Karpas-422 (cell line): ENCODE measurements around the gene SLC36A4. TPM values are rescaled to one million over a fixed set of nuclear protein-coding genes. Genes with fewer than 3 reads are reported as not detected.

Experiments
- DNase-seq: peaks from one replicate; pipeline ENCODE4 v3.0.0-alpha.2; 2015
- H2AFZ ChIP-seq: fragments of 200-600 bp; sonication (generic); 2 replicates; pipeline ENCODE4 v1.6.1; 2014; ENCODE audit warnings: antibody characterized with exemption, low read length, mixed read lengths
- H3K27ac ChIP-seq: fragments of 200-600 bp; sonication (generic); 2 replicates; pipeline ENCODE4 v1.5.1; 2014; ENCODE audit warnings: mild to moderate bottlenecking, low read length, moderate library complexity
- H3K27me3 ChIP-seq: fragments of 200-600 bp; sonication (generic); 2 replicates; pipeline ENCODE4 v1.6.1; 2014; ENCODE audit warnings: low read length, mixed read lengths
- H3K36me3 ChIP-seq: fragments of 200-600 bp; sonication (generic); 2 replicates; pipeline ENCODE4 v1.6.1; 2014; ENCODE audit warnings: low read length, mixed read lengths; ENCODE audit not compliant: insufficient read depth
- H3K4me1 ChIP-seq: fragments of 200-600 bp; sonication (generic); 2 replicates; pipeline ENCODE4 v1.6.1; 2014; ENCODE audit warnings: mild to moderate bottlenecking, low read length, mixed read lengths
- H3K4me2 ChIP-seq: fragments of 200-600 bp; sonication (generic); 2 replicates; pipeline ENCODE4 v1.6.1; 2014; ENCODE audit warnings: low read length, low read depth, mild to moderate bottlenecking; ENCODE audit not compliant: poor library complexity, severe bottlenecking
- H3K4me3 ChIP-seq: fragments of 200-600 bp; sonication (generic); 2 replicates; pipeline ENCODE4 v1.5.1; 2014; ENCODE audit warnings: mild to moderate bottlenecking, antibody characterized with exemption, low read length, mixed read lengths
- H3K79me2 ChIP-seq: fragments of 200-600 bp; sonication (generic); 2 replicates; pipeline ENCODE4 v1.6.1; 2014; ENCODE audit warnings: mild to moderate bottlenecking, low read length, mixed read lengths
- H3K9ac ChIP-seq: fragments of 200-600 bp; sonication (generic); 2 replicates; pipeline ENCODE4 v1.6.0; 2014; ENCODE audit warnings: low read length
- H3K9me2 ChIP-seq: fragments of 200-600 bp; sonication (generic), shearing (Covaris generic); replicated peaks from 2 replicates; pipeline ENCODE4 v1.6.0; 2014; ENCODE audit warnings: mild to moderate bottlenecking, low read length, moderate library complexity; ENCODE audit not compliant: insufficient read depth
- H3K9me3 ChIP-seq: fragments of 300-700, 200-600 bp; sonication (generic); 2 replicates; pipeline ENCODE4 v1.6.1; 2014; ENCODE audit warnings: low read length, mixed read lengths
- H4K20me1 ChIP-seq: fragments of 200-600 bp; sonication (generic); 2 replicates; pipeline ENCODE4 v1.6.1; 2014; ENCODE audit warnings: mild to moderate bottlenecking, antibody characterized with exemption, low read length, low read depth; ENCODE audit not compliant: insufficient read depth
- total RNA-seq: library from RNA; depleted of rRNA; stranded (reverse); fragments of >200 nt; shearing (Covaris generic); gene quantifications from 2 replicates; pipeline ENCODE4 v1.2.3, GENCODE V29; 2014; ENCODE audit warnings: low replicate concordance

Gene SLC36A4
- total RNA-seq, 1 experiment from 2014 or later, result 109 TPM

GRCh38 chr11:93131709-93132108 lies 66.1 kb downstream of the SLC36A4 start:
- Histone ChIP-seq H3K79me2 (no peaks in the 10 kb centered on the region), H3K9me2 (no peaks in the 10 kb centered on the region), H3K9me3 (no peaks in the 10 kb centered on the region), H3K27me3 (0 out of 2 replicates have a peak, but pooled peaks cover 2% of the 10 kb centered on the region), H3K36me3 (no peaks in the 10 kb centered on the region), H3K4me2 (no peak overlapping the region), H4K20me1 (peaks cover 10% of the 10 kb centered on the region; the same call in 1 of the 2 replicates), H2AFZ (no peak overlapping the region), H3K4me1 (no peaks in the 10 kb centered on the region), H3K27ac (no peak overlapping the region), H3K9ac (no peak overlapping the region), H3K4me3 (no peak overlapping the region)
- peak; percentile 55 for DNase-seq

DNA sequence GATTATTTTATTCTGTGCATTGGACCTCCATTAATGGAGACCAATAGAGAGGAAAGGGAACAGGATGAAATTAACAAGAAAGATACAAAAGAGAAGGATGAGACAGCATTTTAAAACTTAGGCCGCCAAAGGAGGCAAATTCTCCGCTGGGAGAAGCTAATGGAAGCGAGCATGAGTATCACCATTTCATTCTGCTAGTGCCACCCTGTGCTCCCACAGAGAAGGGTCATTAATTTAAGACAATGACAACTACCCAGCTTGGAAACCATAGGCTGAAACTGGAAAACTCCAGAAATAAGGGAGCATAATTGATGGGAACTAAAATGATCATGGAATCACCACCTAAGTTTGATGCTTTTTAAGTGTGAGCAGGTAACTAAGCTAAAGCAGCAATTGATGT lies 69.2 kb downstream of the SLC36A4 start:
- Histone ChIP-seq H3K4me2 (no peak overlapping the region), H3K9me3 (no peaks in the 10 kb centered on the region), H2AFZ (no peak overlapping the region), H3K4me3 (no peak overlapping the region), H3K9ac (no peak overlapping the region), H3K9me2 (no peaks in the 10 kb centered on the region), H3K4me1 (no peaks in the 10 kb centered on the region), H3K27me3 (peaks cover 2% of the 10 kb centered on the region; the same call in 1 of the 2 replicates), H3K79me2 (no peaks in the 10 kb centered on the region), H3K36me3 (no peaks in the 10 kb centered on the region), H4K20me1 (0 out of 2 replicates have a peak, but pooled peaks cover 7% of the 10 kb centered on the region), H3K27ac (no peak overlapping the region)
- DNase-seq, result no peak

DNA sequence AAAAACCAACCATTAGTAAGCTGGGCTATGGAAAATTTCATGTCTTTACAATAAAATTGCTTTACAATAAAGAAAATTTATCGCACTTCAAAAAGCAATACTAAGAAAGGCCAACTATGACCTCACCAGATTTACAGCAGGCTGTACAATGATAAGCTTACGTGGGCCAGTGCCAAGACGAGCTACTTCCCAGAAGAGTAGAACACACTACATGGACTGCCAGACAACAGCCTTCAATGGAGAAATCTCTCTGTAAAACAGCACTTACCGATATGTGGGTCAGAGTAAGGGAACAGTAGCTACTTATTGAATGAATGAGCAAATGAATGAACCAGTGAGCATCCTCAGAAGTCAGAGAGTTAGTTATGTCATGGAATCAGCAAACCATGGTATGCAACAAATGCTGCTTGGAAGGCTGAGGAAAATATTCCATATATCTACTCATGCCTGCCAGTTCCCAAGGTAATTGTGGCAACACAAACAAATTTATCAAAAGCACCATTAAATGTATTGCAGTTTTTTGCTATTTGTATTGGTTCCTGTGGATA lies 74.4 kb downstream of the SLC36A4 start:
- H3K79me2 ChIP-seq, result no peaks in the 10 kb centered on the region

DNA sequence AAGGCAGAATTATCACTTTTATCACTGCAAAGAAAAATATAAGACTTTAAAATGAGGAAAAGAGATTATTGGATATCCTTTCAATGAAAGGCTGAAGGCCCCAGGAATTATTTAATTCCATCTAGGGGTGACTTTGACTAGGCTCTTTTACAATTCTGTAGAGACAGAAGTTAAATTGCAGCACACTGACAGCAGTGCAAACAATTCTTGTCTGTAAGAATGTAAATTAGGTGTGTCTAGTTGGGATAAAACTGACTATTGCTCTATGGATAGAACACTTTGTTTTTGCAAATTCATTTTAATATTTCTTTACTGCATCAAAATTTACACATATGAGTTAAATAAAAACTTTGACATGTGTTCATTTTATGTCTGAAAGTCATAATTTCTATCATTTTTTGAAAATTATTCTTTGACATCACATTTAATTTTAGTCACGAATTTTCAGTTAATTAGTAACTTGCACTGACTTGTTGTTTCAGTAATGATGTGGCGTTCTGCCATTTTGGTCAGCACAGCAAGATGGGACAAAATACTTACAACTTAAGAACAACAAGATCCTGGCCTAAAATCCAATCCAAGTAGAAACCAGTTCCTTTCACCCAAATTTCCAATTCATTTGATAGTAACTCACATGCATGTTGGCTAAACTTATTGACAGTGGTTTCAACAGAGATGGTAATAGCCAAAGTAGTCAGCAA lies 75.1 kb downstream of the SLC36A4 start:
- H3K9me3 ChIP-seq, result no peaks in the 10 kb centered on the region
- no peak for DNase-seq
- no peaks in the 10 kb centered on the region for H4K20me1 ChIP-seq
- no peak overlapping the region for H3K4me3 ChIP-seq
- H3K36me3 ChIP-seq, result no peaks in the 10 kb centered on the region
- H3K9me2 ChIP-seq, result no peaks in the 10 kb centered on the region
- H3K9ac ChIP-seq, result no peak overlapping the region
- no peaks in the 10 kb centered on the region for H3K4me1 ChIP-seq
- H3K4me2 ChIP-seq, result no peak overlapping the region
- peaks cover 2% of the 10 kb centered on the region; the same call in 1 of the 2 replicates for H3K27me3 ChIP-seq
- H3K27ac ChIP-seq, result no peak overlapping the region
- H3K79me2 ChIP-seq, result no peaks in the 10 kb centered on the region
- no peak overlapping the region for H2AFZ ChIP-seq

More for the DNA sequence above, 74.4 kb downstream of the SLC36A4 start:
- no peak overlapping the region for H2AFZ ChIP-seq
- H4K20me1 ChIP-seq, result no peaks in the 10 kb centered on the region
- no peak overlapping the region for H3K4me2 ChIP-seq
- H3K9me2 ChIP-seq, result no peaks in the 10 kb centered on the region
- no peaks in the 10 kb centered on the region for H3K9me3 ChIP-seq
- H3K27me3 ChIP-seq, result peaks cover 2% of the 10 kb centered on the region; the same call in 1 of the 2 replicates
- H3K9ac ChIP-seq, result no peak overlapping the region
- no peaks in the 10 kb centered on the region for H3K4me1 ChIP-seq
- H3K36me3 ChIP-seq, result no peaks in the 10 kb centered on the region
- no peak overlapping the region for H3K27ac ChIP-seq
- no peak overlapping the region for H3K4me3 ChIP-seq
- no peak for DNase-seq

GRCh38 chr11:93118276-93118675 lies 79.5 kb downstream of the SLC36A4 start:
- no peak overlapping the region for H3K4me3 ChIP-seq
- H3K9ac ChIP-seq, result no peak overlapping the region
- H3K9me3 ChIP-seq, result no peaks in the 10 kb centered on the region
- peaks cover 9% of the 10 kb centered on the region for H3K4me1 ChIP-seq
- no peaks in the 10 kb centered on the region for H3K36me3 ChIP-seq
- H3K27me3 ChIP-seq, result no peaks in the 10 kb centered on the region
- no peaks in the 10 kb centered on the region for H3K9me2 ChIP-seq
- H3K79me2 ChIP-seq, result no peaks in the 10 kb centered on the region
- H2AFZ ChIP-seq, result no peak overlapping the region
- DNase-seq, result no peak
- no peaks in the 10 kb centered on the region for H4K20me1 ChIP-seq
- no peak overlapping the region for H3K4me2 ChIP-seq
- H3K27ac ChIP-seq, result no peak overlapping the region

- Histone ChIP-seq H3K36me3 (no peaks in the 10 kb centered on the region), H3K4me2 (no peak overlapping the region), H3K27ac (no peak overlapping the region), H3K79me2 (no peaks in the 10 kb centered on the region), H3K4me3 (no peak overlapping the region), H3K9me3 (no peaks in the 10 kb centered on the region), H3K9me2 (no peaks in the 10 kb centered on the region), H3K4me1 (peaks cover 9% of the 10 kb centered on the region), H2AFZ (no peak overlapping the region), H3K9ac (no peak overlapping the region), H4K20me1 (no peaks in the 10 kb centered on the region), H3K27me3 (no peaks in the 10 kb centered on the region)
- DNase-seq, result no peak
These were observed 80.2 kb downstream of the SLC36A4 start for GRCh38 chr11:93117565-93117964.

- no peaks in the 10 kb centered on the region for H3K9me2 ChIP-seq
- no peaks in the 10 kb centered on the region for H3K36me3 ChIP-seq
- no peaks in the 10 kb centered on the region for H4K20me1 ChIP-seq
- H3K4me2 ChIP-seq, result no peak overlapping the region
- no peaks in the 10 kb centered on the region for H3K27me3 ChIP-seq
- H2AFZ ChIP-seq, result no peak overlapping the region
- H3K9me3 ChIP-seq, result no peaks in the 10 kb centered on the region
- H3K79me2 ChIP-seq, result no peaks in the 10 kb centered on the region
- H3K27ac ChIP-seq, result no peak overlapping the region
- DNase-seq, result no peak
- H3K4me3 ChIP-seq, result no peak overlapping the region
- H3K9ac ChIP-seq, result no peak overlapping the region
- peaks cover 9% of the 10 kb centered on the region for H3K4me1 ChIP-seq
These were observed 81.0 kb downstream of the SLC36A4 start for GRCh38 chr11:93116641-93117441.

- H4K20me1 ChIP-seq, result no peaks in the 10 kb centered on the region
- no peaks in the 10 kb centered on the region for H3K9me3 ChIP-seq
- H3K36me3 ChIP-seq, result no peaks in the 10 kb centered on the region
These were observed 83.5 kb downstream of the SLC36A4 start for GRCh38 chr11:93114304-93114703.

More at GRCh38 chr11:93114304-93114703, 83.5 kb downstream of the SLC36A4 start:
- H3K4me1 ChIP-seq, result peaks cover 9% of the 10 kb centered on the region
- H3K27ac ChIP-seq, result no peak overlapping the region
- H3K9me2 ChIP-seq, result no peaks in the 10 kb centered on the region
- H3K4me3 ChIP-seq, result no peak overlapping the region
- DNase-seq, result no peak
- no peak overlapping the region for H3K9ac ChIP-seq
- no peak overlapping the region for H2AFZ ChIP-seq
- no peaks in the 10 kb centered on the region for H3K27me3 ChIP-seq
- H3K79me2 ChIP-seq, result no peaks in the 10 kb centered on the region
- no peak overlapping the region for H3K4me2 ChIP-seq
